Activated naive CD4-positive, alpha-beta T cell treated with anti-CD3 and anti-CD28 coated beads, Interleukin-2, amount 10 ng/mL, durations not matched to agents 7 days and 5 days (primary cell): Measurements from ENCODE around the gene TTC23.
"Not testable (repeated sequence)": the region's sequence is repeated elsewhere in the genome, so short reads cannot be mapped to it uniquely, and the experiment has no call there.

Experiments
- CTCF ChIA-PET: fragments of 350-600 bp; sonication (Branson Sonifier 250); formaldehyde crosslinking; loops from one replicate; lab custom pipeline; 2021; ENCODE audit warnings: antibody characterized with exemption; lab: Charles Lee
- DNase-seq: peaks from one replicate; pipeline ENCODE4 v3.0.0-alpha.2; 2020
- H3K27ac Mint-ChIP-seq: one replicate; pipeline ENCODE4 v1.8.0; 2021; ENCODE audit warnings: mild to moderate bottlenecking, moderate library complexity, mixed read lengths
- H3K27me3 Mint-ChIP-seq: one replicate; pipeline ENCODE4 v1.8.0; 2021; ENCODE audit warnings: mild to moderate bottlenecking, mixed read lengths
- H3K36me3 Mint-ChIP-seq: one replicate; pipeline ENCODE4 v1.8.0; 2021; ENCODE audit warnings: mixed read lengths
- H3K4me1 Mint-ChIP-seq: one replicate; pipeline ENCODE4 v1.8.0; 2021; ENCODE audit warnings: mixed read lengths
- H3K4me3 Mint-ChIP-seq: one replicate; pipeline ENCODE4 v1.8.0; 2021; ENCODE audit warnings: mild to moderate bottlenecking, moderate library complexity, mixed read lengths
- H3K9me3 Mint-ChIP-seq: one replicate; pipeline ENCODE4 v1.8.0; 2021; ENCODE audit warnings: mixed read lengths

The TTC23 gene

DNA sequence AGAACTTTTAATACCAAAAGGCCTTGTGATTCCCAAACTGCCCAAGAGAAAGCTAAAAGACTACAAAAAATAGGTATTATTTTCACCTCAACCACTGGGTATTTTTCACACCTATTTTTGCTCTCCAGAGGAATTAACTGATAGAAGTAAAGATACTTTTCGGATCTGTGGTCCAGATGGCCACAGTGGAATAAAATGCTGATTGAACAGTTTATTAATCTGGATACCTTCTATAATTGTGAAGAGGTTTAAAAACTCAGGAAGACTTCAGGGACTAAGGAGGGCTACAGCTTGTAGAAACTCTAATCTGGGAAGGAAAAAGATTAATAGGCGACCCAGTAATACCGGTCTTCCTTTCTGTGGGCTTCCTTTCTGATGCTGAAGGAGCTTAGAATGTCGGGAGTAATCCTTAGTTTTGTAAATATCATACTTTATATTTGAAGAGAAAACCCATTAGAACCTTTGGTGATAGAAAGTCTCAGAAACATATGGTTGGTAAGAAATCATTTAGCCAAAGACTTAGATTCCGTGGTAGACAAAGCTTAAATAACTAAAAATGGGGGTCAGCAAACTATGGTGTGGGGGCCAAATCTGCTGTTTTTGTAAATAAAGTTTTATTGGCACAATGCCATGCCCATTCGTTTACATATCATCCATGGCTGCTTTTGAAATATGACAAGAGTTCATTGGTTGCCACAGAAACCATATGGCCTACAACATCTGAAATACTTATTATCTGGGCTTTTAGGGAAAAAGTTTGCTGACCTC is 47.8 kb downstream of the TTC23 start:
- H3K4me1 Mint-ChIP-seq, result no peaks in the 10 kb centered on the region
- CTCF ChIA-PET, result no interaction called here
- no peak overlapping the region for H3K27ac Mint-ChIP-seq
- no peak overlapping the region for H3K4me3 Mint-ChIP-seq
- H3K27me3 Mint-ChIP-seq, result peaks cover 4% of the 10 kb centered on the region
- no peak for DNase-seq
- no peaks in the 10 kb centered on the region for H3K36me3 Mint-ChIP-seq
- no peaks in the 10 kb centered on the region for H3K9me3 Mint-ChIP-seq

DNA sequence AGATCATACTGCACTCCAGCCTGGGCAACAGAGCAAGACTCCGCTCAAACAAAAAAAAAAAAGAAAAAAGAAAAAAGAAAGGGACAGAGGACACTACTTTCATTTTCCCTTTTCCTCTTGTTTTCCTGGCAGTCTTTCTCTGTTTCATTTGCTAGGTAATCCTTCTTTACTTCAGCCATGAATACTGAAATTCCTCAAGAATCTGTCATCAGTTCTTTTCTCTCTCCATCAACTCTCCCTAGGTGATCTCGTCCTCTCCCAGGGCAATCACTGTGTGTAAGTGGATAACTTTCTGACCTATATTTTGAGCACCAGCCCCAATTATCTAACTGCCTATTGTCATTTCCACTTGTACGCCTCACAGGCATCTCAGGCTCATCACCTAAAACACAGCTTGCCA is 51.5 kb downstream of the TTC23 start:
- H3K27me3 Mint-ChIP-seq, result no peaks in the 10 kb centered on the region
- no peaks in the 10 kb centered on the region for H3K9me3 Mint-ChIP-seq
- H3K4me1 Mint-ChIP-seq, result no peaks in the 10 kb centered on the region
- no peak overlapping the region for H3K4me3 Mint-ChIP-seq
- CTCF ChIA-PET, result no interaction called here
- H3K36me3 Mint-ChIP-seq, result no peaks in the 10 kb centered on the region
- H3K27ac Mint-ChIP-seq, result no peak overlapping the region
- DNase-seq, result no peak

DNA sequence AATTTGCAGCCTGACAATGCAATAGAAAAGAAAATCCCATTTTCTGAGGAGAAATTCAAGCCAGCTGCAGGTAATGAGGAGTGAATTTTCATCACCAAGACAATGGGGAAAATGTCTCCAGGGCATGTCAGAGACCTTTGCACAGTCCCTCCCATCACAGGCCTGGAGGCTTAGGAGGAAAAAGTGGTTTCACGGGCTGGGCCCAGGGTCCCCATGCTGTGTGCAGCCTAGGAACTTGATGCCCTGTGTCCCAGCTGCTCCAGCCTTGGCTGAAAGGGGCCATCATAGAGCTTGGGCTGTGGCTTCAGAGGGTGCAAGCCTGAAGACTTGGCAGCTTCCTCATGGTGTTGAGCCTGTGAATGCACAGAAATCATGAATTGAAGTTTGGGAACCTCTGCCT is 57.2 kb downstream of the TTC23 start:
- H3K4me1 Mint-ChIP-seq, H3K4me3 Mint-ChIP-seq, CTCF ChIA-PET, H3K27ac Mint-ChIP-seq, DNase-seq, H3K36me3 Mint-ChIP-seq, H3K27me3 Mint-ChIP-seq, H3K9me3 Mint-ChIP-seq: not testable (repeated sequence)

GRCh38 chr15:99187936-99188335 is 61.4 kb downstream of the TTC23 start:
- no peaks in the 10 kb centered on the region for H3K27me3 Mint-ChIP-seq
- H3K27ac Mint-ChIP-seq, result no peak overlapping the region
- H3K4me1 Mint-ChIP-seq, result no peaks in the 10 kb centered on the region
- CTCF ChIA-PET, result no interaction called here
- H3K4me3 Mint-ChIP-seq, result no peak overlapping the region
- no peak for DNase-seq
- no peaks in the 10 kb centered on the region for H3K36me3 Mint-ChIP-seq
- H3K9me3 Mint-ChIP-seq, result no peaks in the 10 kb centered on the region

- CTCF ChIA-PET, result no interaction called here
- Mint-ChIP-seq H3K4me1 (no peaks in the 10 kb centered on the region), H3K4me3 (no peak overlapping the region), H3K27me3 (peaks cover 3% of the 10 kb centered on the region), H3K36me3 (no peaks in the 10 kb centered on the region), H3K27ac (no peak overlapping the region), H3K9me3 (no peaks in the 10 kb centered on the region)
- no peak for DNase-seq
Measured at GRCh38 chr15:99185414-99186130, 63.8 kb downstream of the TTC23 start.

- CTCF ChIA-PET, result no interaction called here
- peaks cover 6% of the 10 kb centered on the region for H3K27me3 Mint-ChIP-seq
- DNase-seq, result no peak
- no peaks in the 10 kb centered on the region for H3K36me3 Mint-ChIP-seq
- H3K4me1 Mint-ChIP-seq, result no peaks in the 10 kb centered on the region
- H3K4me3 Mint-ChIP-seq, result no peak overlapping the region
- no peaks in the 10 kb centered on the region for H3K9me3 Mint-ChIP-seq
- no peak overlapping the region for H3K27ac Mint-ChIP-seq
Measured at GRCh38 chr15:99182791-99183190, 66.6 kb downstream of the TTC23 start.

- Mint-ChIP-seq H3K27me3 (peaks cover 6% of the 10 kb centered on the region), H3K9me3 (no peaks in the 10 kb centered on the region), H3K4me1 (no peaks in the 10 kb centered on the region), H3K36me3 (no peaks in the 10 kb centered on the region), H3K4me3 (no peak overlapping the region), H3K27ac (no peak overlapping the region)
- DNase-seq, result no peak
- CTCF ChIA-PET, result interaction anchor here (0.6 to 0.9 kb wide), 3 partner anchors 30 to 1704 kb away, joined by 3 read pairs; no protein-coding TSS in a partner anchor
Measured at GRCh38 chr15:99181545-99181971, 67.8 kb downstream of the TTC23 start.

GRCh38 chr15:99180964-99181306 is 68.4 kb downstream of the TTC23 start:
- no peaks in the 10 kb centered on the region for H3K4me1 Mint-ChIP-seq
- DNase-seq, result no peak
- H3K9me3 Mint-ChIP-seq, result no peaks in the 10 kb centered on the region
- CTCF ChIA-PET, result interaction anchor here (0.9 kb wide), 1 partner anchor 104 kb away, joined by 3 read pairs; no protein-coding TSS in a partner anchor
- no peaks in the 10 kb centered on the region for H3K36me3 Mint-ChIP-seq
- no peak overlapping the region for H3K4me3 Mint-ChIP-seq
- H3K27me3 Mint-ChIP-seq, result peaks cover 6% of the 10 kb centered on the region
- no peak overlapping the region for H3K27ac Mint-ChIP-seq

- H3K27ac Mint-ChIP-seq, result no peak overlapping the region
- peaks cover 6% of the 10 kb centered on the region for H3K27me3 Mint-ChIP-seq
- H3K36me3 Mint-ChIP-seq, result no peaks in the 10 kb centered on the region
- CTCF ChIA-PET, result no interaction called here
- H3K4me3 Mint-ChIP-seq, result no peak overlapping the region
- no peaks in the 10 kb centered on the region for H3K9me3 Mint-ChIP-seq
- no peaks in the 10 kb centered on the region for H3K4me1 Mint-ChIP-seq
- DNase-seq, result no peak
Measured at GRCh38 chr15:99180086-99180963, 69.1 kb downstream of the TTC23 start.

DNA sequence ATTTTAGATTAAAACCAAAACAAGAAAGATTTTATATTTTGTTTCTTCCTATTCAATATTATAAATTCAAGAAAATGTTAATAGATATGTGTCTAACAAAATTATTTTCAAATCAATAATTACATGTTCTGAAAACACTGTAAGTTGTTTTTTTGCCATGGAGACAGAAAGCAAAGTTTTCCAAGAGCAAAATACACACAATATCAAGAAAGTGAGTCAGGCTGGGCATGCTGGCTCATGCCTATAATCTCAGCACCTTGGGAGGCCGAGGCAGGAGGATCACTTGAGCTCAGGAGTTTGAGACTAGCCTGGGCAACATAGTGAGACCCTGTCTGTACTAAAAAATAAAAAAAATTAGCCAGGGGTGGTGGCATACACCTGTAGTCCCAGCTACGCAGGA is 71.7 kb downstream of the TTC23 start:
- peaks cover 6% of the 10 kb centered on the region for H3K27me3 Mint-ChIP-seq
- no peaks in the 10 kb centered on the region for H3K36me3 Mint-ChIP-seq
- no peak overlapping the region for H3K27ac Mint-ChIP-seq
- H3K4me1 Mint-ChIP-seq, result no peaks in the 10 kb centered on the region
- no peaks in the 10 kb centered on the region for H3K9me3 Mint-ChIP-seq
- DNase-seq, result no peak
- no peak overlapping the region for H3K4me3 Mint-ChIP-seq
- CTCF ChIA-PET, result no interaction called here

GRCh38 chr15:99176757-99177156 is 72.6 kb downstream of the TTC23 start:
- no peak for DNase-seq
- Mint-ChIP-seq H3K4me3 (no peak overlapping the region), H3K4me1 (no peaks in the 10 kb centered on the region), H3K27me3 (peaks cover 6% of the 10 kb centered on the region), H3K9me3 (no peaks in the 10 kb centered on the region), H3K36me3 (no peaks in the 10 kb centered on the region), H3K27ac (no peak overlapping the region)
- CTCF ChIA-PET, result no interaction called here

DNA sequence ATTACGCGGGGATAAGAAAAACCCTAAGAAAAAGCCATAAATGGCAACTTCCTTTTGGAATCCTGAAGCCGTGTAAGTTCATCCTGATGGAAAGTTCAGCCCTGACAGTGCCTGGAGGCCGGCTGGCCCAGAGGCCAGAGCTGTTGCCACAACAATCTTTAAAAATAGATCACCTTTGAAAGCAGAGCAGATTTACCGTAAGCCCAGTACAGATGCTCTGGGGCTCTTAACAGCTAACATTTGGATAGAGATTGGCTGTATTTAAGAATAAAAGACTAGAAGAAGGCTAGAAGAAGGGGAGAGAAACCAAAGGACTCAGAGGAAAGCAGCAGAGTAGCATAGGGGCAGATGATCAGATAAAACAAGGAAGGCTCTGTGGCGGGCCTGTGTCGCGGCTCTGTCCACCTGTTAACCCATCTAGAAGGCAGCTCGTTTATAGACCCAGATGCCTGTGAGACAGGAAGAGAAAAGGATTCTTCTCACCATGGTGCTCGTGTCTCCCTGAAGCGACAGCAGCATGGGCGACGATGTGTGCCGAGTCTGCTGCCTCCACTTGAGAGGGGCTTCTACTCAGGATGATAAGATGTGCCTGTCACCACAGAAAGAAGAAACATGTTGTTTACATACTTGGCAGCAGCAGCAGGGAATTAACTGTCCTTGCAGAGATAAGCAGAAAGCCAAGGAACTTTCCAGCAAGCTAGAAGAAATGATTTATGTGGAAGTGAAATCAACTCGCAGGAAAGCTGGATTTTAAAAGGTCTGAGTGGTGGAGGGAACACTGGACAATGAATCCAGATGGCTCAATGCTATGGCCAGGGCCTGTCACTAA is 74.6 kb downstream of the TTC23 start:
- H3K4me1 Mint-ChIP-seq, result no peaks in the 10 kb centered on the region
- DNase-seq, result no peak
- H3K4me3 Mint-ChIP-seq, result no peak overlapping the region
- no peaks in the 10 kb centered on the region for H3K9me3 Mint-ChIP-seq
- peak overlapping the region; percentile 20 for H3K27ac Mint-ChIP-seq
- H3K27me3 Mint-ChIP-seq, result no peaks in the 10 kb centered on the region
- CTCF ChIA-PET, result no interaction called here
- H3K36me3 Mint-ChIP-seq, result no peaks in the 10 kb centered on the region

DNA sequence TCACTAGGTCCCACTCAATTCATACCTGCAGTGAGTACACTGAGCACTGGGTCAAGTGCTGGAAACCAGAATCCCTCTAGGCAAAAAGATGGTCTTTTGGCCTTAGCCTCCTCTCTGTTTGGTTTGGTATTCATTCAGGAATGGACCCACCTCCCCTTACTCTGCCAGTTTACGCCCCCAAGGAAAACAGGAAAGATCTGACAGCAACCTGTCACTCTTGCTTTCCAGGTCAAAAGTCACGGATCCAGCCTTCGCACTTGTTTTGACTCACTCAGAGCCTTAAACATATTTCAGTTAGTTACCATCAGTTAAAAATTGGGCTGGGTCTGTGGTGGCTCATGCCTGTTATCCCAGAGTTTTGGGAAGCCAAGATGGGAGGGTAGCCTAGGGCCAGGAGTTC is 76.4 kb downstream of the TTC23 start:
- Mint-ChIP-seq H3K27ac (no peak overlapping the region), H3K27me3 (no peaks in the 10 kb centered on the region), H3K4me3 (no peak overlapping the region), H3K4me1 (no peaks in the 10 kb centered on the region), H3K9me3 (no peaks in the 10 kb centered on the region), H3K36me3 (no peaks in the 10 kb centered on the region)
- CTCF ChIA-PET, result interaction anchor here (1.0 kb wide), 1 partner anchor 73 kb away, joined by 3 read pairs; no protein-coding TSS in a partner anchor
- no peak for DNase-seq
